AG09309 (cell line): ENCODE data around the gene ZNF565.
"Not testable (repeated sequence)": the region's sequence is repeated elsewhere in the genome, so short reads cannot be mapped to it uniquely, and the experiment has no call there.

Source experiments
- DNase-seq: peaks from one replicate; pipeline ENCODE4 v3.0.0-alpha.2; 2010; ENCODE audit warnings: low read depth
- H3K4me3 ChIP-seq: 2 replicates; pipeline ENCODE4 v1.5.1; 2011; ENCODE audit warnings: mild to moderate bottlenecking, low read depth, low read length, moderate library complexity; ENCODE audit not compliant: control insufficient read depth
- TF ChIP-seq, protein P1 (sequence below): IDR thresholded peaks from 2 replicates; pipeline ENCODE4 v1.5.1; 2011; ENCODE audit warnings: mild to moderate bottlenecking, low read depth, low read length, inconsistent platforms; ENCODE audit not compliant: insufficient read depth, control insufficient read depth; ENCODE audit errors: missing control alignments

Gene ZNF565

DNA sequence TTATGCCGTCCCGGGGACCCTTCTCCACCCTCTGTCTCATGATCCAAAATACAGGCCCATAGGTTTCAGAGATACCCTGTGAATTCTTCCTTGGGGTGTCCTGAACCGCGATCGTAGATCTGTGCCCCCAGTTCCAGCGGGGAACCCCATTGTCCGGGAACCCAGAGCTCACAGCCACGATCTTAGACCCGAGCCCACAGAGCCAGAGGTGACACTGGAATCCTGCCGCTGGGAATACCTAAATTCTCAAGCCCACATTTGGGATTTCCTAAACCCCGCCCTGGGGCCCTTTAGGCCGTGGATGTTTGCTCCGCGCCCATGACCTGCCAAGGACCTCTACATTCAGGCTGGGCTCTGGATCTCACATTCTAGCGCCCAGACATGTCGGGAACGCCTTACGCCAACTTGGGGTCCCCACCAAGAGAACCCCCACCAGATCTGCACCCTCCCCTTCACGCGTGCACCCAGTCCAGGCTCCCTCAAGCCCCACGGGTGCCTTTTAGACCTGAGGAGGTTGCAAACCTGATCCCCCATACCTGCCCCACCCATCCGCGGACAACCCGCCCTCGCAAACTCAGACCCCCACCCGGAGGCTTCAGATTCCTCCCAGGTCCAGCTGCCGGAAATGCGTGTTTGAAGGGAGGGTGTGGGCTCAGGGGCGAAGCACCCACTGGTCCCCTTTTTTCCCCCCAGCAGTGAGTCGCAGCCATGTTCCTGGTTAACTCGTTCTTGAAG, 74.0 kb downstream of the ZNF565 start:
- TF ChIP-seq, protein P1, sequence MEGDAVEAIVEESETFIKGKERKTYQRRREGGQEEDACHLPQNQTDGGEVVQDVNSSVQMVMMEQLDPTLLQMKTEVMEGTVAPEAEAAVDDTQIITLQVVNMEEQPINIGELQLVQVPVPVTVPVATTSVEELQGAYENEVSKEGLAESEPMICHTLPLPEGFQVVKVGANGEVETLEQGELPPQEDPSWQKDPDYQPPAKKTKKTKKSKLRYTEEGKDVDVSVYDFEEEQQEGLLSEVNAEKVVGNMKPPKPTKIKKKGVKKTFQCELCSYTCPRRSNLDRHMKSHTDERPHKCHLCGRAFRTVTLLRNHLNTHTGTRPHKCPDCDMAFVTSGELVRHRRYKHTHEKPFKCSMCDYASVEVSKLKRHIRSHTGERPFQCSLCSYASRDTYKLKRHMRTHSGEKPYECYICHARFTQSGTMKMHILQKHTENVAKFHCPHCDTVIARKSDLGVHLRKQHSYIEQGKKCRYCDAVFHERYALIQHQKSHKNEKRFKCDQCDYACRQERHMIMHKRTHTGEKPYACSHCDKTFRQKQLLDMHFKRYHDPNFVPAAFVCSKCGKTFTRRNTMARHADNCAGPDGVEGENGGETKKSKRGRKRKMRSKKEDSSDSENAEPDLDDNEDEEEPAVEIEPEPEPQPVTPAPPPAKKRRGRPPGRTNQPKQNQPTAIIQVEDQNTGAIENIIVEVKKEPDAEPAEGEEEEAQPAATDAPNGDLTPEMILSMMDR = no peak
- DNase-seq = no peak
- peak overlapping the region; percentile 99 for H3K4me3 ChIP-seq

DNA sequence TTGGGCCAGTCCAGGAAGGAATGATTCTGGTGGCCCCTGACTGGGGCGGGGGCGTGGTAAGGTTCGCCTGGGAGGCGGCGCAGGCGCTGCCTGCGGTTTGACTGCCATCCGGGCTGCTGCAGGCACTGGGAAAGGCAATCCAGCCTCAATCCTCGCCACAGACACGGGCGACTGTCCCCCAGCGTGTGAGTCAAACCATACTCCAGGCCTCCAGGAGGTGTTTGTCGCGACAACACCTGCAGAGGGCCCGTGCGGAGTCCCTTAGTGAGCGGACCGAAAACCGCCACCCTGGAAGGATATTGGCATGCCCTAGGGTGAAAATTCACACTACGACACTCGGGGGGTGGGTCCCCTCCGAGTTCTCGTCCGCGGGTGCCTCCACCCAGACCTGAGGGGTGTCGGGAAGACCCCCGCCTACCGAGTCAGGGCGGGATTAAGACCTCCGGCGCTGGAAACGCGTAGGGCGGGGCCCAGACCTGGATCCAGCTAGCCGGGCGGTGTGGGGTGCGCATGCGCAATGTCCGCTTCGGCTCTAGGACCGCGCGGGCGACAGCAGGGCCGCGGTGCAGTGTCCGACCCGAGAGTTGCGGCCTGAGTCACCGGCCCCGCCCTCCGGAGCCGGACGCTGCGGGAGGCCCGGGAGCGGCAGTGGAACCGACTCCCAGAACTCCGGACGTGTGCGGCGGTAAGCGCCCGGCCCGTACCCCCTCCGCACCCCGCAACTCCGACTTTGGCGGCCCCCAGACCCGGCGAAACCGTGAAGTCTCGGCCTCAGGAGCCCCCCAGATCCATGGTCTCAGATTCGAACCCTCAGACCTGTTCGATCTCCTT, 74.8 kb downstream of the ZNF565 start, which contains the start of gene CAPNS1:
TSS of gene CAPNS1 (plus strand) at position 594 of the 831 bp plus-strand sequence. CDS start 946 bp downstream, outside the sequence.
- TF ChIP-seq, protein P1 = peak; percentile 7
- H3K4me3 ChIP-seq = peak within 1 kb of the TSS; percentile 99
- peak; percentile 71 for DNase-seq

DNA sequence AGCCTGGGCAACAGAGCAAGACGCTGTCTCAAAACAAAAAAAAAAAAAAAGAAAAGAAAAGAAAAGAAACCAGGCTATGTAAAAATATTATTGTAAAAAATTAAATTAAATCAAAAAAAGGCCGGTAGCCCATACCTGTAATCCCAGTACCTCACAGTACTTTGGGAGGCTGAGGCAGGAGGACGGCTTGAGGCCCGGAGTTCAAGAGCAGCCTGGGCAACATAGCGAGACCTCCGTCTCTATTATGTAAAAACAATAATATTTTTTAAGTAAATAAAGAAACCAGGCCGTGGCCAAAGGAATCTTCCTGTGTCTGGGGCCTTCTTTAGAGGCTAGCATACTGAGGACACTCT, 75.4 kb downstream of the ZNF565 start:
- TF ChIP-seq, protein P1 = no peak

DNA sequence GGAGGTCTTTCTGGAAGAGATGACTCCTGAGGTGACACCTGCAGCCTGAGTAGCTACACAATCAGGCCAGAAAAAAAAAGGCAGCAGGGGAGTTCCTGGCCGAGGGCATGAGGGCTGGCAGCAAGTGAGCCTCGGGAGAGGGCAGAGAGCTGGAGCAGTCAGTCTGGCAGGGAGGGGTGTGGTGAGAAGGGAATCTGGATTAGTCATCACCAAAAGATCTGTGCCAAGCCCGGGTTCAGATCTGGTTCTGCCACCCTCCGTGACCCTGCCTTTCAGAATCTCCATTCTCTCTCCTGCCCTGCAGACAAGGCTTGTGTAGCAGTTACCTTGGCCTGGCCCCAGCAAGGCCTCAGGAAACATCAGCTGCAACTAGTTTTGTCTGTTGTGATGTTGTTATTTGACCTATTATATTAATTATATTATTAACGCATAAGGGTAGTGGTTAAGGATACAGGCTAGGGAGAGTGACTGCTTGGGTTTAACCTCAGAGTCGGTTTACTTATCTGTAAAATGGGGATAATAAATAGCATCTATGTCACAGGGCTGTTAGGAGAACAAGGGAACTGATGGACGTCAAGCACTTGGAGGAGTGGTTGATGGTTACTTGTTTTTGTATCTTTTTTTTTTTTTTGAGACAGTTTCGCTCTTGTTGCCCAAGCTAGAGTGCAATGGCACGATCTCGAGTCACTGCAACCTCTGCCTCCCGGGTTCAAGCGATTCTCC, 77.3 kb downstream of the ZNF565 start:
- H3K4me3 ChIP-seq = no peak overlapping the region
- DNase-seq = no peak
- TF ChIP-seq, protein P1 = no peak

More for the DNA sequence above, 75.4 kb downstream of the ZNF565 start:
- no peak for DNase-seq
- peak overlapping the region; percentile 99 for H3K4me3 ChIP-seq

DNA sequence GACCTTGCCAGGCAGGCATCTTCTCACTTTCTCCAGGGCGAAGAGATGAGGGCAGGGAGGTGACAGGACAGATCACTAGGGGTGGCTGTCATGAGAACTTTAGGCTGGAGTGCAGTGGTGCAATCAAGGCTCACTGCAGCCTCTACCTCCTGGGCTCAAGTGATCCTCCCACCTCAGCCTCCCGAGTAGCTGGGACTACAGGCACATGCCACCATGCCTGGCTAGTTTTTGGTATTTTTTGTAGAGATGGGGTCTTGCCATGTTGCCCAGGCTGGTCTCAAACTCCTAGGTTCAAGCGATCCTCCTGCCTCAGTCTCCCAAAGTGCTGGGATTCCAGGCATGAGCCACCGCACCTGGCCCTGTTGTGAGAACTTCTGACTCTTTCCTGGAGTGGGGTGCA, 79.6 kb downstream of the ZNF565 start:
- DNase-seq, H3K4me3 ChIP-seq: not testable (repeated sequence)
